ENCODE data around the gene FBLN2. TPM values are rescaled to one million over a fixed set of nuclear protein-coding genes. Genes with fewer than 3 reads are reported as not detected.

The FBLN2 gene
- total and polyA plus RNA-seq, 10 of the 15 experiments (the other 5 are each of a cell fraction or from before 2014, with no cell fraction given) = 0.03 to 0.41 (median 0.12) TPM; not detected in 2

GRCh38 chr3:13686367-13687160 lies 137.6 kb downstream of the FBLN2 start:
- no peaks in the 10 kb centered on the region for H3K4me1 ChIP-seq (ENCODE audit: control insufficient read depth, insufficient read depth, low read length)
- RAD21 ChIA-PET (ENCODE audit: unreplicated experiment) = no interaction called here
- ATAC-seq = no peak
- no peaks in the 10 kb centered on the region for H4K20me1 ChIP-seq (ENCODE audit: control insufficient read depth, insufficient read depth)
- SMC1A ChIA-PET (ENCODE audit: uncharacterized antibody, unreplicated experiment) = interaction anchor here (0.7 kb wide), 1 partner anchor 199 kb away, joined by 4 read pairs; no protein-coding TSS in a partner anchor
- H2AFZ ChIP-seq (ENCODE audit: control insufficient read depth, low read depth, low read length) = no peak overlapping the region
- no peak overlapping the region for H3K4me3 ChIP-seq
- FAIRE-seq = no peak
- H3K9me3 ChIP-seq (replicated peaks; ENCODE audit: control insufficient read depth, insufficient read depth, low read length) = no peaks in the 10 kb centered on the region
- POLR2A ChIA-PET = no interaction called here
- DNase-seq (ENCODE audit: low read depth, low spot score) = no peak
- in situ Hi-C loops (cut with MboI) (no loop called here), intact Hi-C loops (cut with micrococcal nuclease; ENCODE audit: unreplicated experiment) (no loop called here)
- H3K36me3 ChIP-seq (ENCODE audit: control insufficient read depth in 2 of 2, insufficient read depth in 2 of 2, low read length in 1 of 2) = no peaks in the 10 kb centered on the region
- 9% methylated on average over 10 of the region's 10 CpGs for WGBS (ENCODE audit: insufficient coverage, insufficient replicate concordance, low lambda C conversion rate, missing lambda C conversion rate)
- no peak overlapping the region for H3K9ac ChIP-seq (ENCODE audit: control insufficient read depth, insufficient read depth, low read length)
- H3K4me2 ChIP-seq (ENCODE audit: control insufficient read depth, insufficient read depth) = no peak overlapping the region
- peaks cover 0 to 4% of the 10 kb centered on the region in 2 experiments; a peak in 3 of 4 replicates for H3K27me3 ChIP-seq (replicated peaks in 1 of 2; ENCODE audit: control insufficient read depth in 2 of 2, insufficient read depth in 2 of 2, low read length in 1 of 2)
- CTCF ChIA-PET = interaction anchor here (0.7 kb wide), 1 partner anchor 804 kb away, joined by 3 read pairs; no protein-coding TSS in a partner anchor
- BruUV-seq (replicated peaks) = no TSS peak
- no peaks in the 10 kb centered on the region for H3K79me2 ChIP-seq (ENCODE audit: control insufficient read depth, insufficient read depth, low read length)
- no peak overlapping the region for H3K27ac ChIP-seq (ENCODE audit: control insufficient read depth, insufficient read depth)
- no peak for TF ChIP-seq USF2 (IDR thresholded peaks at IDR 0.05; ENCODE audit: borderline replicate concordance, low read depth, low read length)
- TF ChIP-seq KLF5 (IDR thresholded peaks at IDR 0.05; ENCODE audit: partially characterized antibody) = no peak
- TF ChIP-seq NFYA (IDR thresholded peaks at IDR 0.05; ENCODE audit: borderline replicate concordance, low read depth, low read length) = no peak
- TF ChIP-seq YY1 (IDR thresholded peaks at IDR 0.05; ENCODE audit: low read depth, low read length) = no peak
- TF ChIP-seq SKIL (IDR thresholded peaks at IDR 0.05; ENCODE audit: low read depth, poor library complexity, severe bottlenecking) = no peak
- TF ChIP-seq E2F8 (IDR thresholded peaks at IDR 0.05; ENCODE audit: low read depth, partially characterized antibody) = no peak
- no peak for TF ChIP-seq ZBTB33 (IDR thresholded peaks at IDR 0.05)
- no peak for TF ChIP-seq PKNOX1 (IDR thresholded peaks at IDR 0.05)
- TF ChIP-seq IKZF2 (IDR thresholded peaks at IDR 0.05) = no peak
- no peak for TF ChIP-seq BCL3 (IDR thresholded peaks at IDR 0.05; ENCODE audit: borderline replicate concordance, insufficient read depth, low read depth, low read length, poor library complexity, severe bottlenecking)

Measured in GM12878 (cell line).